Type B pancreatic cell (in vitro differentiated cells): Measurements from ENCODE around the gene UBE2S. TPM values are rescaled to one million over a fixed set of nuclear protein-coding genes. Genes with fewer than 3 reads are reported as not detected.
A peak's percentile ranks its signal among the peaks of the same experiment; 100 is the strongest.

Experiments
- DNase-seq: peaks from one replicate; pipeline ENCODE4 v3.0.0; 2021; ENCODE audit warnings: mixed read lengths; ENCODE audit not compliant: unreplicated experiment; ENCODE audit errors: extremely low spot score
- H3K27ac Mint-ChIP-seq: 2 replicates; pipeline ENCODE4 v1.8.0; 2021; ENCODE audit warnings: mild to moderate bottlenecking, mixed read lengths
- H3K27me3 Mint-ChIP-seq: 2 replicates; pipeline ENCODE4 v1.8.0; 2021; ENCODE audit warnings: mixed read lengths
- H3K36me3 Mint-ChIP-seq: 2 replicates; pipeline ENCODE4 v1.8.0; 2021; ENCODE audit warnings: mixed read lengths
- H3K4me1 Mint-ChIP-seq: one replicate; pipeline ENCODE4 v1.8.0; 2021; ENCODE audit warnings: mixed read lengths; ENCODE audit not compliant: unreplicated experiment
- H3K4me3 Mint-ChIP-seq: 2 replicates; pipeline ENCODE4 v1.8.0; 2021; ENCODE audit warnings: mild to moderate bottlenecking, mixed read lengths
- H3K9me3 Mint-ChIP-seq: 2 replicates; pipeline ENCODE4 v1.8.0; 2021; ENCODE audit warnings: mixed read lengths
- CTCF ChIP-seq: fragments of 200-600 bp; sonication (generic); conservative IDR thresholded peaks from 2 replicates; pipeline ENCODE4 v1.5.0; 2021; ENCODE audit warnings: antibody characterized with exemption, mild to moderate bottlenecking
- total RNA-seq: library from RNA; stranded (reverse); gene quantifications from 2 replicates; pipeline ENCODE4 v1.2.1, GENCODE V29; 2021; ENCODE audit warnings: low replicate concordance

Gene UBE2S
- total RNA-seq, 1 donor from 2014 or later = 91.3 TPM

- Mint-ChIP-seq H3K36me3 (no peaks in the 10 kb centered on the region), H3K4me3 (peak overlapping the region; percentile 45), H3K27me3 (peaks cover 48% of the 10 kb centered on the region), H3K27ac (peak overlapping the region; percentile 33), H3K4me1 (peaks cover 18% of the 10 kb centered on the region), H3K9me3 (no peaks in the 10 kb centered on the region)
- DNase-seq = no peak
- no peak for TF ChIP-seq CTCF
These were observed 33.4 kb downstream of the UBE2S start for GRCh38 chr19:55373993-55374757.

GRCh38 chr19:55373306-55373992 is 34.1 kb downstream of the UBE2S start:
- no peak for DNase-seq
- Mint-ChIP-seq H3K4me1 (peaks cover 18% of the 10 kb centered on the region), H3K9me3 (no peaks in the 10 kb centered on the region), H3K36me3 (no peaks in the 10 kb centered on the region), H3K27ac (peak overlapping the region; percentile 33), H3K27me3 (peaks cover 50% of the 10 kb centered on the region), H3K4me3 (peak overlapping the region; percentile 45)
- TF ChIP-seq CTCF = no peak

GRCh38 chr19:55372316-55373081 is 35.1 kb downstream of the UBE2S start:
- H3K27ac Mint-ChIP-seq = peak overlapping the region; percentile 43
- H3K4me3 Mint-ChIP-seq = peak overlapping the region; percentile 43
- peaks cover 54% of the 10 kb centered on the region for H3K27me3 Mint-ChIP-seq
- TF ChIP-seq CTCF = no peak
- DNase-seq = no peak
- no peaks in the 10 kb centered on the region for H3K9me3 Mint-ChIP-seq
- H3K36me3 Mint-ChIP-seq = no peaks in the 10 kb centered on the region
- peaks cover 18% of the 10 kb centered on the region for H3K4me1 Mint-ChIP-seq

GRCh38 chr19:55370305-55370988 is 37.1 kb downstream of the UBE2S start, which contains the start of gene IL11:
Gene IL11, minus strand, starts transcription at chr19:55370463. Its CDS starts 153 bp downstream, at chr19:55370310.
- peaks cover 54% of the 10 kb centered on the region for H3K27me3 Mint-ChIP-seq
- H3K9me3 Mint-ChIP-seq = no peaks in the 10 kb centered on the region
- H3K27ac Mint-ChIP-seq = no peak within 1 kb of the TSS

More at GRCh38 chr19:55370305-55370988, 37.1 kb downstream of the UBE2S start, which contains the start of gene IL11:
- peaks cover 12% of the 10 kb centered on the region for H3K4me1 Mint-ChIP-seq
- no peaks in the 10 kb centered on the region for H3K36me3 Mint-ChIP-seq
- TF ChIP-seq CTCF = no peak
- no peak for DNase-seq
- peak within 1 kb of the TSS; percentile 84 for H3K4me3 Mint-ChIP-seq
